Fibroblast of lung (primary cell): ENCODE results near the gene SIRT4. TPM values are rescaled to one million over a fixed set of nuclear protein-coding genes. Genes with fewer than 3 reads are reported as not detected.
"Not testable (repeated sequence)": the region's sequence is repeated elsewhere in the genome, so short reads cannot be mapped to it uniquely, and the experiment has no call there.

Source experiments
- DNase-seq, 2 donors: peaks; one replicate each; pipeline versions ENCODE4 v3.0.0 to v3.0.0-alpha.2; 2010; ENCODE audit warnings: low read depth in 2 of 2
- H2AFZ ChIP-seq: 2 replicates; pipeline ENCODE4 v1.5.1; 2012; ENCODE audit warnings: low read length, control low read depth, inconsistent platforms
- H3K27ac ChIP-seq: 2 replicates; pipeline ENCODE4 v1.5.1; 2011; ENCODE audit warnings: low read length, control low read depth; ENCODE audit not compliant: insufficient read depth
- H3K27me3 ChIP-seq: 2 replicates; pipeline ENCODE4 v1.5.1; 2011; ENCODE audit warnings: mild to moderate bottlenecking, low read length; ENCODE audit not compliant: control insufficient read depth, insufficient read depth
- H3K36me3 ChIP-seq: 2 replicates; pipeline ENCODE4 v1.5.1; 2011; ENCODE audit warnings: low read length; ENCODE audit not compliant: control insufficient read depth, insufficient read depth
- H3K4me1 ChIP-seq: 2 replicates; pipeline ENCODE4 v1.5.1; 2011; ENCODE audit warnings: low read length; ENCODE audit not compliant: control insufficient read depth, insufficient read depth; ENCODE audit errors: extremely low read depth
- H3K4me2 ChIP-seq: 2 replicates; pipeline ENCODE4 v1.5.1; 2011; ENCODE audit warnings: low read length, control low read depth; ENCODE audit not compliant: insufficient read depth; ENCODE audit errors: extremely low read depth
- H3K4me3 ChIP-seq, 4 experiments: fragments of 200-600 bp in 1 of 4; sonication (generic) in 1 of 4; replicated peaks in 1 of 4; 2 replicates each; pipeline ENCODE4 v1.5.1; 2011 to 2016; ENCODE audit warnings: low read length in 4 of 4, low read depth in 3 of 4, mild to moderate bottlenecking in 3 of 4, control low read depth in 2 of 4, inconsistent platforms in 1 of 4, mixed read lengths in 1 of 4; ENCODE audit not compliant: insufficient read depth in 1 of 4; ENCODE audit errors: control extremely low read depth in 1 of 4
- H3K79me2 ChIP-seq: 2 replicates; pipeline ENCODE4 v1.5.1; 2012; ENCODE audit warnings: mild to moderate bottlenecking, low read length, inconsistent platforms; ENCODE audit not compliant: control insufficient read depth, insufficient read depth
- H3K9ac ChIP-seq: 2 replicates; pipeline ENCODE4 v1.5.1; 2011; ENCODE audit warnings: mild to moderate bottlenecking, low read length, control low read depth; ENCODE audit not compliant: insufficient read depth
- H3K9me3 ChIP-seq: 2 replicates; pipeline ENCODE4 v1.5.1; 2012; ENCODE audit warnings: low read depth, low read length; ENCODE audit not compliant: control insufficient read depth, insufficient read depth
- H4K20me1 ChIP-seq: 2 replicates; pipeline ENCODE4 v1.5.1; 2011; ENCODE audit warnings: low read length; ENCODE audit not compliant: control insufficient read depth, insufficient read depth; ENCODE audit errors: extremely low read depth
- EZH2 ChIP-seq: IDR thresholded peaks from 2 replicates; pipeline ENCODE4 v1.5.1; 2012; ENCODE audit warnings: low read length, control low read depth, mild to moderate bottlenecking; ENCODE audit errors: missing control alignments
- polyA plus RNA-seq, 2 donors: library from polyadenylated mRNA; depleted of rRNA in 1 of 2; stranded (reverse) in 1 of 2; unstranded in 1 of 2; fragments of >200 nt; gene quantifications; 2 replicates each; pipeline ENCODE4 v1.2.1, GENCODE V29; 2011 to 2012; ENCODE audit warnings: missing spikeins in 1 of 2
- total RNA-seq: library from RNA; depleted of rRNA; stranded (reverse); fragments of >200 nt; gene quantifications from 2 replicates; pipeline ENCODE4 v1.2.1, GENCODE V29; 2014
- TF ChIP-seq, protein P1 (sequence below), 2 donors: IDR thresholded peaks in 1 of 2; conservative IDR thresholded peaks in 1 of 2; 1 replicate in 1 of 2; 2 replicates in 1 of 2; pipeline ENCODE4 v1.5.1; 2011 to 2012; ENCODE audit warnings: low read length in 2 of 2, control low read depth in 1 of 2, inconsistent platforms in 1 of 2, low read depth in 1 of 2, mild to moderate bottlenecking in 1 of 2

SIRT4 gene
- total and polyA plus RNA-seq, 2 donors (not counting 1 experiment from before 2014, with no cell fraction given) = 1.2 to 2.5 TPM

GRCh38 chr12:120335447-120335846 is 33.3 kb downstream of the SIRT4 start:
- H3K4me3 ChIP-seq, H3K4me2 ChIP-seq, H3K79me2 ChIP-seq, H3K9me3 ChIP-seq, H3K4me1 ChIP-seq, H2AFZ ChIP-seq, H3K27ac ChIP-seq, H4K20me1 ChIP-seq, H3K36me3 ChIP-seq, H3K9ac ChIP-seq, H3K27me3 ChIP-seq: not testable (repeated sequence)
- peak; percentile 34 to 43 for DNase-seq
- TF ChIP-seq, protein P1, sequence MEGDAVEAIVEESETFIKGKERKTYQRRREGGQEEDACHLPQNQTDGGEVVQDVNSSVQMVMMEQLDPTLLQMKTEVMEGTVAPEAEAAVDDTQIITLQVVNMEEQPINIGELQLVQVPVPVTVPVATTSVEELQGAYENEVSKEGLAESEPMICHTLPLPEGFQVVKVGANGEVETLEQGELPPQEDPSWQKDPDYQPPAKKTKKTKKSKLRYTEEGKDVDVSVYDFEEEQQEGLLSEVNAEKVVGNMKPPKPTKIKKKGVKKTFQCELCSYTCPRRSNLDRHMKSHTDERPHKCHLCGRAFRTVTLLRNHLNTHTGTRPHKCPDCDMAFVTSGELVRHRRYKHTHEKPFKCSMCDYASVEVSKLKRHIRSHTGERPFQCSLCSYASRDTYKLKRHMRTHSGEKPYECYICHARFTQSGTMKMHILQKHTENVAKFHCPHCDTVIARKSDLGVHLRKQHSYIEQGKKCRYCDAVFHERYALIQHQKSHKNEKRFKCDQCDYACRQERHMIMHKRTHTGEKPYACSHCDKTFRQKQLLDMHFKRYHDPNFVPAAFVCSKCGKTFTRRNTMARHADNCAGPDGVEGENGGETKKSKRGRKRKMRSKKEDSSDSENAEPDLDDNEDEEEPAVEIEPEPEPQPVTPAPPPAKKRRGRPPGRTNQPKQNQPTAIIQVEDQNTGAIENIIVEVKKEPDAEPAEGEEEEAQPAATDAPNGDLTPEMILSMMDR (conservative IDR thresholded peaks at IDR 0.05 in 1 of 2, IDR thresholded peaks at IDR 0.05 in 1 of 2; ENCODE audit: low read depth in 1 of 2, low read length in 2 of 2) = peak; percentile 57 to 72

DNA sequence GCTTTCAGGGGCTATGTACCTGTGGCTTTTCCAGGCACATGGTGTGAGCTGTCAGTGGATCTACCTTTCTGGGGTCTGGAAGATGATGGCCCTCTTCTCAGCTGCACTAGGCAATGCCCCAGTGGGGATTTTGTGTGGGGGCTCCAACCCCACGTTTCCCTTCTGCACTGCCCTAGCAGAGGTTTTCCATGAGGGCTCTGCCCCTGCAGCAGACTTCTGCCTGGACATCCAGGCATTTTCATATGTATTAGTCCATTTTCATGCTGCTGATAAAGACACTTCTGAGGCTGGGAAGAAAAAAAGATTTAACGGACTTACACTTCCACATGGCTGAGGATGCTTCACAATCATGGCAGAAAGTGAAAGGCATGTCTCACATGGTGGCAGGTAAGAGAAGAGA is 34.3 kb downstream of the SIRT4 start:
- not testable (repeated sequence) for H3K9me3 ChIP-seq, DNase-seq, H3K4me3 ChIP-seq, H3K36me3 ChIP-seq, H3K27ac ChIP-seq, H3K27me3 ChIP-seq, H4K20me1 ChIP-seq, H3K9ac ChIP-seq, H2AFZ ChIP-seq, H3K4me2 ChIP-seq, H3K79me2 ChIP-seq, H3K4me1 ChIP-seq

DNA sequence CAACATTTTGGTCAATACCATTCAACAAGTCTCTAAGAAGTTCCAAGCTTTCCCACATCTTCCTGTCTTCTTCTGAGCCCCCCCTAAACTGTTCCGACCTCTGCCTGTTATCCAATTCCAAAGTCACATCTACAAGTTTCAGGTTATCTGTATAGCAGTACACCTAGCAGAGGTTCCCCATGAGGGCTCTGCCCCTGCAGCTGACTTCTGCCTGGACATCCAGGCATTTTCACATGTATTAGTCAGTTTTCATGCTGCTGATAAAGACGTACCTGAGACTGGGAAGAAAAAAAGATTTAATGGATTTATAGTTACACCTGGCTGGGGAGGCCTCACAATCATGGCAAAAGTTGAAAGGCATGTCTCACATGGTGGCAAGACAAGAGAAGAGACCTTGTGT is 35.6 kb downstream of the SIRT4 start:
- H3K27ac ChIP-seq = no peak overlapping the region

More for the DNA sequence above, 35.6 kb downstream of the SIRT4 start:
- Histone ChIP-seq H3K9me3 (no peaks in the 10 kb centered on the region), H3K9ac (no peak overlapping the region), H4K20me1 (no peaks in the 10 kb centered on the region), H3K4me1 (no peaks in the 10 kb centered on the region), H3K36me3 (no peaks in the 10 kb centered on the region), H3K4me3 (no peak overlapping the region), H3K27me3 (peaks cover 6% of the 10 kb centered on the region), H3K4me2 (no peak overlapping the region), H2AFZ (no peak overlapping the region), H3K79me2 (no peaks in the 10 kb centered on the region)
- TF ChIP-seq EZH2 = no peak
- TF ChIP-seq, protein P1 (conservative IDR thresholded peaks at IDR 0.05 in 1 of 2, IDR thresholded peaks at IDR 0.05 in 1 of 2; ENCODE audit: low read depth in 1 of 2, low read length in 2 of 2) = no peak
- no peak for DNase-seq
